ENCODE results near the gene ARSH.
"Not testable (repeated sequence)": the region's sequence is repeated elsewhere in the genome, so short reads cannot be mapped to it uniquely, and the experiment has no call there.

ARSH gene

GRCh38 chrX:3006495-3006894, at the start of gene ARSH:
Gene ARSH, plus strand, starts transcription at chrX:3006546. Its CDS starts 67 bp downstream, at chrX:3006613.
- DNase-seq (ENCODE audit: low spot score): no peak

GRCh38 chrX:2958199-2958598, 48.1 kb upstream of the ARSH start:
- DNase-seq (ENCODE audit: low spot score): no peak

GRCh38 chrX:2960861-2961515, 45.4 kb upstream of the ARSH start:
- DNase-seq (ENCODE audit: low spot score): no peak

GRCh38 chrX:2962381-2962780, 44.0 kb upstream of the ARSH start:
- no peak for DNase-seq (ENCODE audit: low spot score)

- not testable (repeated sequence) for DNase-seq (ENCODE audit: low spot score)
Observed at GRCh38 chrX:2963449-2963848, 42.9 kb upstream of the ARSH start.

- peak; percentile 27 for DNase-seq (ENCODE audit: low spot score)
Observed at GRCh38 chrX:2963992-2964794, 42.2 kb upstream of the ARSH start.

GRCh38 chrX:2965965-2966364, 40.4 kb upstream of the ARSH start:
- no peak for DNase-seq (ENCODE audit: low spot score)

GRCh38 chrX:2967012-2967411, 39.3 kb upstream of the ARSH start:
- no peak for DNase-seq (ENCODE audit: low spot score)

- no peak for DNase-seq (ENCODE audit: low spot score)
Observed at GRCh38 chrX:2967584-2967983, 38.8 kb upstream of the ARSH start.

GRCh38 chrX:2967998-2968909, 38.1 kb upstream of the ARSH start:
- no peak for DNase-seq (ENCODE audit: low spot score)

GRCh38 chrX:2969021-2969420, 37.3 kb upstream of the ARSH start:
- no peak for DNase-seq (ENCODE audit: low spot score)

- DNase-seq (ENCODE audit: low spot score): no peak
Observed at GRCh38 chrX:2972391-2972790, 34.0 kb upstream of the ARSH start.

- no peak for DNase-seq (ENCODE audit: low spot score)
Observed at GRCh38 chrX:2974961-2975360, 31.4 kb upstream of the ARSH start.

GRCh38 chrX:2978639-2979038, 27.7 kb upstream of the ARSH start:
- DNase-seq (ENCODE audit: low spot score): not testable (repeated sequence)

GRCh38 chrX:2984342-2984741, 22.0 kb upstream of the ARSH start:
- no peak for DNase-seq (ENCODE audit: low spot score)

GRCh38 chrX:2989565-2989964, 16.8 kb upstream of the ARSH start:
- DNase-seq (ENCODE audit: low spot score): no peak

- DNase-seq (ENCODE audit: low spot score): no peak
Observed at GRCh38 chrX:3010532-3010931, 4.2 kb downstream of the ARSH start.

- DNase-seq (ENCODE audit: low spot score): no peak
Observed at GRCh38 chrX:3017492-3017891, 11.1 kb downstream of the ARSH start.

- DNase-seq (ENCODE audit: low spot score): no peak
Observed at GRCh38 chrX:3024176-3024575, 17.8 kb downstream of the ARSH start.

- peak; percentile 1 for DNase-seq (ENCODE audit: low spot score)
Observed at GRCh38 chrX:3026074-3026815, 19.9 kb downstream of the ARSH start.

GRCh38 chrX:3029129-3029528, 22.8 kb downstream of the ARSH start:
- no peak for DNase-seq (ENCODE audit: low spot score)

- DNase-seq (ENCODE audit: low spot score): no peak
Observed at GRCh38 chrX:3037218-3037617, 30.9 kb downstream of the ARSH start.
